GM18526 (cell line): ENCODE data around the gene PCDHGA10.
"Not testable (repeated sequence)": the region's sequence is repeated elsewhere in the genome, so short reads cannot be mapped to it uniquely, and the experiment has no call there.

Experiments used
- POLR2A ChIP-seq: IDR thresholded peaks from 3 replicates; pipeline ENCODE4 v1.6.1; 2011; ENCODE audit not compliant: insufficient read length; ENCODE audit errors: extremely low read depth

Gene PCDHGA10

GRCh38 chr5:141413540-141414069, 818 bp downstream of the PCDHGA10 start:
- no peak for TF ChIP-seq POLR2A

GRCh38 chr5:141417494-141418172, 4.8 kb downstream of the PCDHGA10 start, which contains the start of gene PCDHGB7:
Gene PCDHGB7 (plus strand): TSS chr5:141417677. CDS start chr5:141417860, 183 bp downstream.
- not testable (repeated sequence) for TF ChIP-seq POLR2A

- TF ChIP-seq POLR2A: no peak
Observed at GRCh38 chr5:141419074-141419880, 6.5 kb downstream of the PCDHGA10 start.

- TF ChIP-seq POLR2A: no peak
Observed at GRCh38 chr5:141420855-141421488, 8.2 kb downstream of the PCDHGA10 start, which contains the start of gene PCDHGA11. Gene PCDHGA11 (plus strand): TSS chr5:141421051. CDS start chr5:141421228, 177 bp downstream.

- no peak for TF ChIP-seq POLR2A
Observed at GRCh38 chr5:141421489-141421855, 8.7 kb downstream of the PCDHGA10 start.

- TF ChIP-seq POLR2A: no peak
Observed at GRCh38 chr5:141422742-141423291, 10.0 kb downstream of the PCDHGA10 start.

- no peak for TF ChIP-seq POLR2A
Observed at GRCh38 chr5:141427783-141428426, 15.1 kb downstream of the PCDHGA10 start.

GRCh38 chr5:141430332-141431113, 17.7 kb downstream of the PCDHGA10 start, which contains the start of gene PCDHGA12:
Gene PCDHGA12 (plus strand): TSS chr5:141430507. CDS start chr5:141430760, 253 bp downstream.
- no peak for TF ChIP-seq POLR2A

- TF ChIP-seq POLR2A: no peak
Observed at GRCh38 chr5:141431286-141431685, 18.5 kb downstream of the PCDHGA10 start.

GRCh38 chr5:141434006-141434405, 21.2 kb downstream of the PCDHGA10 start:
- no peak for TF ChIP-seq POLR2A

GRCh38 chr5:141437221-141437620, 24.4 kb downstream of the PCDHGA10 start:
- TF ChIP-seq POLR2A: no peak

GRCh38 chr5:141439411-141440141, 26.8 kb downstream of the PCDHGA10 start:
- no peak for TF ChIP-seq POLR2A

GRCh38 chr5:141440341-141440740, 27.6 kb downstream of the PCDHGA10 start:
- TF ChIP-seq POLR2A: no peak

- no peak for TF ChIP-seq POLR2A
Observed at GRCh38 chr5:141441571-141442170, 28.9 kb downstream of the PCDHGA10 start.
